GM18951 (cell line): Measurements from ENCODE around the gene CDC45.

Source experiments
- POLR2A ChIP-seq: IDR thresholded peaks from 4 replicates; pipeline ENCODE4 v1.6.1; 2011; ENCODE audit warnings: mild to moderate bottlenecking; ENCODE audit not compliant: insufficient read length, insufficient read depth; ENCODE audit errors: extremely low read depth
- in situ Hi-C: fragments of 300-500 bp; cut with MboI; formaldehyde crosslinking; loops from one replicate; pipeline ENCODE4 v1.12.0; 2022; ENCODE audit warnings: low sequenced_read_pairs, mixed read lengths, inconsistent platforms; ENCODE audit not compliant: unreplicated experiment

Gene CDC45

GRCh38 chr22:19499236-19499879, 19.6 kb downstream of the CDC45 start:
- TF ChIP-seq POLR2A, result no peak
- in situ Hi-C loops, result no loop called here

- in situ Hi-C loops, result no loop called here
- TF ChIP-seq POLR2A, result no peak
Observed at GRCh38 chr22:19499880-19500242, 20.1 kb downstream of the CDC45 start.

- TF ChIP-seq POLR2A, result no peak
- in situ Hi-C loops, result no loop called here
Observed at GRCh38 chr22:19501897-19502447, 22.3 kb downstream of the CDC45 start.

- TF ChIP-seq POLR2A, result no peak
- in situ Hi-C loops, result no loop called here
Observed at GRCh38 chr22:19503367-19503766, 23.6 kb downstream of the CDC45 start.

- in situ Hi-C loops, result no loop called here
Observed at GRCh38 chr22:19503869-19504268, 24.1 kb downstream of the CDC45 start.

GRCh38 chr22:19504900-19505734, 25.4 kb downstream of the CDC45 start:
- in situ Hi-C loops, result no loop called here
- no peak for TF ChIP-seq POLR2A

More at GRCh38 chr22:19503869-19504268, 24.1 kb downstream of the CDC45 start:
- no peak for TF ChIP-seq POLR2A

- in situ Hi-C loops, result no loop called here
- no peak for TF ChIP-seq POLR2A
Observed at GRCh38 chr22:19505735-19506126, 26.0 kb downstream of the CDC45 start.

GRCh38 chr22:19506212-19506611, 26.5 kb downstream of the CDC45 start:
- in situ Hi-C loops, result no loop called here
- no peak for TF ChIP-seq POLR2A

GRCh38 chr22:19507534-19507861, 27.8 kb downstream of the CDC45 start:
- no peak for TF ChIP-seq POLR2A
- in situ Hi-C loops, result no loop called here

- in situ Hi-C loops, result no loop called here
- no peak for TF ChIP-seq POLR2A
Observed at GRCh38 chr22:19508024-19508776, 28.5 kb downstream of the CDC45 start.

GRCh38 chr22:19509191-19509590, 29.5 kb downstream of the CDC45 start:
- in situ Hi-C loops, result no loop called here
- no peak for TF ChIP-seq POLR2A

GRCh38 chr22:19509923-19510322, 30.2 kb downstream of the CDC45 start:
- TF ChIP-seq POLR2A, result no peak
- in situ Hi-C loops, result no loop called here

GRCh38 chr22:19510919-19511341, 31.2 kb downstream of the CDC45 start:
- in situ Hi-C loops, result no loop called here
- no peak for TF ChIP-seq POLR2A
